Measurements from ENCODE around the gene NID1. TPM values are rescaled to one million over a fixed set of nuclear protein-coding genes. Genes with fewer than 3 reads are reported as not detected.
A peak's percentile ranks its signal among the peaks of the same experiment; 100 is the strongest.

NID1 gene
- total RNA-seq, 1 experiment from 2014 or later: 0.32 TPM

DNA sequence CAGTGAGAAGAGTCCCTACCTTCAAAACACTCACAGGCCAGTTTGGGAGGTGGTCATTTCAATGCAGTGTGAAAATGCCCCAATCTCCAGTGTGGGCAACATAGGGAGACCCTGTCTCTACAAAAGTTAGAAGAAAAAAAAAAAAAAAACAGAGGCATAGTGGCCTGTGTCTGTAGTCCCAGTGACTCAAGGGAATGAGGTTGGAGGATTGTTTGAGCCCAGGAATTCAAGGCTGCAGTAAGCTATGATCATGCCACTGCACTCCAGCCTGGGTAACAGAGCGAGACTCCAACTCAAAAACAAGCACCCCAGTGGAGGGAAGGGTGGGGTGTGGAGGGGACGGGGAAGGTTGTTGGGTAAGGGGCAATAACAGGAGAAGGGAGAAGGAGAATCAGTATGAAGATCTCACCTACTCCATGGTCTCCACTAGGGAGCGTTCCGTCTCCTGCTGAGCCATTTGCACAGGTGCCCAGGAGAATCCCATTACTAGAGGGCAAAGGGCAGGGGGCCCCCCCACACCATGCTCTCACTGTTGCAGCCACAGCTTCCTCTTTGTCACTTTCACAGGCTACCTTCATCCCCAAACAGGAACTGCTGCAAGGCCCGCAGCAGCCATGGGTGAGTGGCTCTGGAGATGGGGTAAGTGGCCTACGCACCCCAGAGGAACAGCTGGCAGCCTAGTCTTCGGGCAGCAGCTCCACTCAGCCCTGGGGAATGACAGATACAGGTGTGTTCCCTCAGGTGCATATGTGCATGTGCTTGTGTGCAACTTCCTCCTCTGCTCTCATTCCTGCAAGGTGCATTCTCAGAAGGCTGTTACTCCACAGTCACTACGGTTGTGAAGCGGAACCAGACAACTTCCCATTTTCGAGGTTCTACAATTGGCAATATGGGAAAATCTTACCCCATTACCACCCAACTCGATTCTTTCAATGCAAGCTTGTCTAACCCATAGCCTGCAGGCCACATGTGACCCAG is 110.3 kb downstream of the NID1 start (continued):
- TF ChIP-seq, protein P1, sequence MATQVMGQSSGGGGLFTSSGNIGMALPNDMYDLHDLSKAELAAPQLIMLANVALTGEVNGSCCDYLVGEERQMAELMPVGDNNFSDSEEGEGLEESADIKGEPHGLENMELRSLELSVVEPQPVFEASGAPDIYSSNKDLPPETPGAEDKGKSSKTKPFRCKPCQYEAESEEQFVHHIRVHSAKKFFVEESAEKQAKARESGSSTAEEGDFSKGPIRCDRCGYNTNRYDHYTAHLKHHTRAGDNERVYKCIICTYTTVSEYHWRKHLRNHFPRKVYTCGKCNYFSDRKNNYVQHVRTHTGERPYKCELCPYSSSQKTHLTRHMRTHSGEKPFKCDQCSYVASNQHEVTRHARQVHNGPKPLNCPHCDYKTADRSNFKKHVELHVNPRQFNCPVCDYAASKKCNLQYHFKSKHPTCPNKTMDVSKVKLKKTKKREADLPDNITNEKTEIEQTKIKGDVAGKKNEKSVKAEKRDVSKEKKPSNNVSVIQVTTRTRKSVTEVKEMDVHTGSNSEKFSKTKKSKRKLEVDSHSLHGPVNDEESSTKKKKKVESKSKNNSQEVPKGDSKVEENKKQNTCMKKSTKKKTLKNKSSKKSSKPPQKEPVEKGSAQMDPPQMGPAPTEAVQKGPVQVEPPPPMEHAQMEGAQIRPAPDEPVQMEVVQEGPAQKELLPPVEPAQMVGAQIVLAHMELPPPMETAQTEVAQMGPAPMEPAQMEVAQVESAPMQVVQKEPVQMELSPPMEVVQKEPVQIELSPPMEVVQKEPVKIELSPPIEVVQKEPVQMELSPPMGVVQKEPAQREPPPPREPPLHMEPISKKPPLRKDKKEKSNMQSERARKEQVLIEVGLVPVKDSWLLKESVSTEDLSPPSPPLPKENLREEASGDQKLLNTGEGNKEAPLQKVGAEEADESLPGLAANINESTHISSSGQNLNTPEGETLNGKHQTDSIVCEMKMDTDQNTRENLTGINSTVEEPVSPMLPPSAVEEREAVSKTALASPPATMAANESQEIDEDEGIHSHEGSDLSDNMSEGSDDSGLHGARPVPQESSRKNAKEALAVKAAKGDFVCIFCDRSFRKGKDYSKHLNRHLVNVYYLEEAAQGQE (IDR thresholded peaks at IDR 0.05; ENCODE audit: low read depth): no peak
- no peak for TF ChIP-seq JUND (IDR thresholded peaks at IDR 0.05)
- TF ChIP-seq ZNF274 (IDR thresholded peaks at IDR 0.05; ENCODE audit: low read depth, low read length): no peak
- no peak for TF ChIP-seq EZH2phosphoT487 (IDR thresholded peaks at IDR 0.05; ENCODE audit: borderline replicate concordance)

DNA sequence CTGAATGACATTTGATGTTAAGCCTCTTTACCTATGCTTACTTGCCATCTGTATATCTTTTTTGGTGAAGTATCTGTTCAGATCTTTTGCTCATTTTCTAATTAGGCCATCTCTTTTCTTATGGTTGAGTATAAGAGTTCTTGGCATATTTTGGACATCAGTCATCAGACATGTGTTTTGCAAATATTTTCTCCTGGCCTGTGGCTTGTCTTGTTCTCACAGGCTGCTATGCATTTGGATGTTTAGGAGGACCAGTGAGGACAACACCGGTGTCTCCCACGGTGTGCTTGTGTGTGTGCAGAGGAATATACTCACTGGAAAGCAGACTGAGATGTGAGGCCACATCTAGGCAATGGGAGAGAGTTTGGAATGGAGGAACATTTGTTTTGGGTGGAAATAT is 111.1 kb downstream of the NID1 start:
- Histone ChIP-seq H3K4me1 (ENCODE audit: control insufficient read depth in 1 of 2, insufficient read depth in 2 of 2, low read length in 2 of 2) (peaks cover 0 to 7% of the 10 kb centered on the region in 2 experiments; a peak in 2 of 4 replicates), H3K27ac (ENCODE audit: low read depth, low read length) (no peak overlapping the region), H3K4me3 (replicated peaks in 1 of 2; ENCODE audit: low read depth in 1 of 2, low read length in 2 of 2) (no peak overlapping the region), H4K20me1 (ENCODE audit: insufficient read depth) (no peaks in the 10 kb centered on the region), H3K36me3 (ENCODE audit: control insufficient read depth in 1 of 2, insufficient read depth in 2 of 2, low read length in 2 of 2) (no peaks in the 10 kb centered on the region), H2AFZ (ENCODE audit: low read depth, low read length, poor library complexity, severe bottlenecking) (no peak overlapping the region), H3K9me3 (ENCODE audit: control insufficient read depth in 1 of 2, insufficient read depth in 1 of 2, low read depth in 1 of 2, low read length in 2 of 2) (no peaks in the 10 kb centered on the region), H3K27me3 (ENCODE audit: insufficient read depth, low read length) (no peaks in the 10 kb centered on the region), H3K4me2 (ENCODE audit: low read length) (0 out of 2 replicates have a peak overlapping the region, but pooled peaks have one; percentile 3), H3K79me2 (ENCODE audit: insufficient read depth, low read length) (no peaks in the 10 kb centered on the region), H3K9ac (ENCODE audit: low read length) (no peak overlapping the region), H3K9me2 (ENCODE audit: insufficient read depth) (no peaks in the 10 kb centered on the region)
- BruUV-seq (replicated peaks): no TSS peak
- RAD21 ChIA-PET (ENCODE audit: low non-redundant PET in 1 of 2, low total read pairs in 2 of 2, uncharacterized antibody in 2 of 2, unreplicated experiment in 2 of 2): no interaction called here
- ATAC-seq (no peak; the same call in 1 of the 2 replicates), DNase-seq (ENCODE audit: low read depth, low spot score) (no peak)
- CTCF ChIA-PET: no interaction called here
- TF ChIP-seq POLR2A (IDR thresholded peaks at IDR 0.05; ENCODE audit: borderline replicate concordance, extremely low read depth, insufficient read depth, insufficient read length): no peak
- TF ChIP-seq SP1 (IDR thresholded peaks at IDR 0.05; ENCODE audit: low read depth): no peak
- no peak for TF ChIP-seq EGR1 (IDR thresholded peaks at IDR 0.05; ENCODE audit: low read depth)
- TF ChIP-seq ZFX (IDR thresholded peaks at IDR 0.05): no peak
- no peak for TF ChIP-seq CBX3 (IDR thresholded peaks at IDR 0.05; ENCODE audit: low read depth)
- TF ChIP-seq FOSL1 (IDR thresholded peaks at IDR 0.05; ENCODE audit: low read depth): no peak
- TF ChIP-seq CEBPB (IDR thresholded peaks at IDR 0.05; ENCODE audit: low read depth): no peak
- TF ChIP-seq SRF (IDR thresholded peaks at IDR 0.05; ENCODE audit: low read depth): no peak
- no peak for TF ChIP-seq JUND (IDR thresholded peaks at IDR 0.05)
- no peak for TF ChIP-seq YY1 (IDR thresholded peaks at IDR 0.05; ENCODE audit: extremely low read depth, insufficient replicate concordance, low read depth, low read length)
- POLR2A ChIA-PET: no interaction called here
- intact Hi-C loops (cut with micrococcal nuclease): no loop called here

Measured in HCT116 (cell line).